K562 (cell line): ENCODE results near the gene TNMD. TPM values are rescaled to one million over a fixed set of nuclear protein-coding genes. Genes with fewer than 3 reads are reported as not detected.

Source experiments
- BCLAF1 ChIP-seq, 2 experiments: fragments of 450-650 bp in 1 of 2; IDR thresholded peaks; 2 replicates each; pipeline ENCODE4 v1.6.1; 2011 to 2017; ENCODE audit warnings: low read depth in 2 of 2, antibody characterized with exemption in 1 of 2, borderline replicate concordance in 1 of 2, low read length in 1 of 2, mild to moderate bottlenecking in 1 of 2, mixed read lengths in 1 of 2; ENCODE audit not compliant: control insufficient read depth in 1 of 2
- E2F8 ChIP-seq: fragments of 450-650 bp; IDR thresholded peaks from 2 replicates; pipeline ENCODE4 v1.7.1; 2018; ENCODE audit warnings: mild to moderate bottlenecking, low read depth; ENCODE audit not compliant: partially characterized antibody
- JUNB ChIP-seq: fragments of 450-650 bp; formaldehyde crosslinking; conservative IDR thresholded peaks from 2 replicates; pipeline ENCODE4 v1.4.0; 2020; ENCODE audit warnings: mild to moderate bottlenecking
- PHF20 ChIP-seq: fragments of 450-650 bp; IDR thresholded peaks from 2 replicates; pipeline ENCODE4 v1.6.1; 2018; ENCODE audit not compliant: partially characterized antibody
- POLR3A ChIP-seq: IDR thresholded peaks from 2 replicates; pipeline ENCODE4 v1.6.1; 2011; ENCODE audit warnings: borderline replicate concordance, mild to moderate bottlenecking, moderate library complexity; ENCODE audit not compliant: insufficient read length, insufficient read depth; ENCODE audit errors: extremely low read depth
- ZKSCAN1 ChIP-seq: fragments of 150-350 bp; IDR thresholded peaks from 2 replicates; pipeline ENCODE4 v1.6.1; 2016; ENCODE audit warnings: low read depth, low read length
- ZNF584 ChIP-seq: fragments of 200-800 bp; sonication (Bioruptor generic); IDR thresholded peaks from 2 replicates; pipeline ENCODE4 v1.6.1; 2016; ENCODE audit warnings: low read depth, mild to moderate bottlenecking, missing genetic modification characterization, missing compliant biosample characterization
- polyA plus RNA-seq, 8 experiments: library from polyadenylated mRNA; depleted of rRNA in 4 of 8; stranded (reverse) in 5 of 8; unstranded in 3 of 8; fragments of >200 nt; fragmentation: Nextera tagmentation in 2 of 8; fragmentation: Illumina TruSeq in 1 of 8; extraction: Ambion mirVana in 2 of 8; extraction: Trizol in 1 of 8; gene quantifications; 2 replicates each; pipeline versions ENCODE4 v1.2.1 to v1.2.3, GENCODE V29; 2011 to 2014; ENCODE audit warnings: inconsistent platforms in 1 of 8, missing spikeins in 1 of 8
- total RNA-seq, 7 experiments: library from RNA; depleted of rRNA in 6 of 7; stranded (reverse); fragments of >200 nt in 6 of 7; fragmentation: Illumina TruSeq in 2 of 7; extraction: Trizol in 2 of 7; gene quantifications; 2 replicates each; pipeline versions ENCODE4 v1.2.1 to v1.2.3, GENCODE V29; 2011 to 2021; ENCODE audit warnings: low replicate concordance in 1 of 7
- TF ChIP-seq, protein P1 (sequence below), 2 experiments: fragments of 450-650 bp; formaldehyde crosslinking in 1 of 2; IDR thresholded peaks; 2 replicates each; pipeline versions ENCODE4 v1.4.0 to v1.6.1; 2014 to 2020; ENCODE audit warnings: mild to moderate bottlenecking in 2 of 2, borderline replicate concordance in 1 of 2, low read depth in 1 of 2
- TF ChIP-seq, protein P2 (sequence below): fragments of 450-650 bp; formaldehyde crosslinking; IDR thresholded peaks from 2 replicates; pipeline ENCODE4 v1.4.0; 2022; ENCODE audit warnings: missing genetic modification characterization

Gene TNMD
- total and polyA plus RNA-seq, 9 of the 15 experiments (the other 6 are each of a cell fraction or from before 2014, with no cell fraction given): not detected

DNA sequence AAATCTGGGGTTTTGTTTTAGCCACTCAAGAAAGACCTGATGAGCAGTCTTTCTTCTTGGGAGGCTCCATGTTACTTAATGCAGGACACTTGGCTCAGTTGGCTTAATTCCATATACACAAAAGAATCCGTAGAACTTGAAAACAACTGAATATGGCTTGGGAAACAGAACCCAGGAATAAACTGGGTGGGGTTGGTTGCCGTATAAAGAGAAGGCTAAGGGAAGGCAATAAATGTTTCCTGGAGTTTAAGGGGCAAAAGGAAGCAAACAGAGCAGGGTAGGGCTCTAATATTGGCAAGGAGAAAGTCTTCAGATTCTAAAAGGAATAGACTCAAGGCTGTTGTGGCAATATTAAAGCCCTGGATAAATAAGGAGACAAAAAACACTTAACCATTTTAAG is 8.4 kb downstream of the TNMD start (continued):
- TF ChIP-seq, protein P1, sequence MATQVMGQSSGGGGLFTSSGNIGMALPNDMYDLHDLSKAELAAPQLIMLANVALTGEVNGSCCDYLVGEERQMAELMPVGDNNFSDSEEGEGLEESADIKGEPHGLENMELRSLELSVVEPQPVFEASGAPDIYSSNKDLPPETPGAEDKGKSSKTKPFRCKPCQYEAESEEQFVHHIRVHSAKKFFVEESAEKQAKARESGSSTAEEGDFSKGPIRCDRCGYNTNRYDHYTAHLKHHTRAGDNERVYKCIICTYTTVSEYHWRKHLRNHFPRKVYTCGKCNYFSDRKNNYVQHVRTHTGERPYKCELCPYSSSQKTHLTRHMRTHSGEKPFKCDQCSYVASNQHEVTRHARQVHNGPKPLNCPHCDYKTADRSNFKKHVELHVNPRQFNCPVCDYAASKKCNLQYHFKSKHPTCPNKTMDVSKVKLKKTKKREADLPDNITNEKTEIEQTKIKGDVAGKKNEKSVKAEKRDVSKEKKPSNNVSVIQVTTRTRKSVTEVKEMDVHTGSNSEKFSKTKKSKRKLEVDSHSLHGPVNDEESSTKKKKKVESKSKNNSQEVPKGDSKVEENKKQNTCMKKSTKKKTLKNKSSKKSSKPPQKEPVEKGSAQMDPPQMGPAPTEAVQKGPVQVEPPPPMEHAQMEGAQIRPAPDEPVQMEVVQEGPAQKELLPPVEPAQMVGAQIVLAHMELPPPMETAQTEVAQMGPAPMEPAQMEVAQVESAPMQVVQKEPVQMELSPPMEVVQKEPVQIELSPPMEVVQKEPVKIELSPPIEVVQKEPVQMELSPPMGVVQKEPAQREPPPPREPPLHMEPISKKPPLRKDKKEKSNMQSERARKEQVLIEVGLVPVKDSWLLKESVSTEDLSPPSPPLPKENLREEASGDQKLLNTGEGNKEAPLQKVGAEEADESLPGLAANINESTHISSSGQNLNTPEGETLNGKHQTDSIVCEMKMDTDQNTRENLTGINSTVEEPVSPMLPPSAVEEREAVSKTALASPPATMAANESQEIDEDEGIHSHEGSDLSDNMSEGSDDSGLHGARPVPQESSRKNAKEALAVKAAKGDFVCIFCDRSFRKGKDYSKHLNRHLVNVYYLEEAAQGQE (IDR thresholded peaks at IDR 0.05; ENCODE audit: borderline replicate concordance): no peak
- TF ChIP-seq, protein P1 (CRISPR knock-in tag; IDR thresholded peaks at IDR 0.05; ENCODE audit: low read depth): no peak
- no peak for TF ChIP-seq POLR3A
- TF ChIP-seq BCLAF1 (IDR thresholded peaks at IDR 0.05; ENCODE audit: borderline replicate concordance in 1 of 2, control insufficient read depth in 1 of 2, low read depth in 2 of 2, low read length in 1 of 2): no peak
- no peak for TF ChIP-seq ZNF584 (CRISPR knock-in tag)
- TF ChIP-seq E2F8: no peak
- no peak for TF ChIP-seq JUNB (CRISPR knock-in tag)
- TF ChIP-seq ZKSCAN1: no peak
- no peak for TF ChIP-seq PHF20
- TF ChIP-seq, protein P2, sequence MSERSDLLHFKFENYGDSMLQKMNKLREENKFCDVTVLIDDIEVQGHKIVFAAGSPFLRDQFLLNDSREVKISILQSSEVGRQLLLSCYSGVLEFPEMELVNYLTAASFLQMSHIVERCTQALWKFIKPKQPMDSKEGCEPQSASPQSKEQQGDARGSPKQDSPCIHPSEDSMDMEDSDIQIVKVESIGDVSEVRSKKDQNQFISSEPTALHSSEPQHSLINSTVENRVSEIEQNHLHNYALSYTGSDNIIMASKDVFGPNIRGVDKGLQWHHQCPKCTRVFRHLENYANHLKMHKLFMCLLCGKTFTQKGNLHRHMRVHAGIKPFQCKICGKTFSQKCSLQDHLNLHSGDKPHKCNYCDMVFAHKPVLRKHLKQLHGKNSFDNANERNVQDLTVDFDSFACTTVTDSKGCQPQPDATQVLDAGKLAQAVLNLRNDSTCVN: no peak
